ENCODE data around the gene LGR4. TPM values are rescaled to one million over a fixed set of nuclear protein-coding genes. Genes with fewer than 3 reads are reported as not detected.
A peak's percentile ranks its signal among the peaks of the same experiment; 100 is the strongest.

LGR4 gene
- total and polyA plus RNA-seq, 9 of the 15 experiments (the other 6 are each of a cell fraction or from before 2014, with no cell fraction given) = 0.94 to 10.1 (median 5.8) TPM

DNA sequence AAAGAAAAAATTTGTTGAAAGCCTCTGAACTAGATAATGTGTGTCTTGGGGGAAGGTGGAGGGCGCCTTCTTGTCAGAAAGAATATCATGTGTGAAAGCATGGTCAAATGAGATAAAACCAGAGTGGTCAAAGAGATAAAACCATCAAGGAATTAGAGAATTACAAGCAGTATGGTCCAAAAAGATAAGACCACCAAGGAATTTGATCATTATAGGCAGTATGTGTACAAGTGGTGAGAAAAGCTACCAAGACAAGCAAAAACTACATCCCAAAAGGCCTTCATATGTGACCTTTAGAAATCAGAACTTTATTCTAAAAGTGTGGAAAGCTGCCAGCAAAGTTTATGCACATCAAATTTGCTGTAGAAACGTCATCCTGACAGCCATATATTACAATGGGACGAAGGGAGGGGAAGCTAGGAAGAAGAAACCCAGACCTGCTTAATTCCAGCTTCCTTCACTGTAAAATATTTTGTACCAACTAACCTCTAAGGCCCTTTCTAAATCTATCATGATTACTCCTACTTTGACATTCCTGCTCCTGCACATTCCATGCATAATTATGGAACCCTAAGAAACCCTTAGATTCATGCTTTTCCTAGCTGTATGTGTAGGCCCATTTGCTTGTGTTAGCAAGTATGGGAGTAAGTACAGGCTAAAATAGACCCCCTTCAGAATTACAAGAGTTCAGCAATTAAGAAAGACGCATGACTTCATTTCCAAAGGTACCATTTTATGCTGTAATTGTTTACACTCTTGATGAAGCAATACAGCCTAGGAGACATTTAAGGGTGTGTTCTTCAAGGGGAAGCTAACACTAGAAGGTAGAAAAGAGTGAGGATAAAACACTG, 51.6 kb downstream of the LGR4 start (continued):
- TF ChIP-seq SRSF1 (IDR thresholded peaks at IDR 0.05; ENCODE audit: low read depth, low read length) (no peak), MCM5 (IDR thresholded peaks at IDR 0.05; ENCODE audit: low read depth) (no peak), ILK (tag; IDR thresholded peaks at IDR 0.05; ENCODE audit: borderline replicate concordance, low read depth) (no peak), DNMT1 (IDR thresholded peaks at IDR 0.05) (no peak), CC2D1A (IDR thresholded peaks at IDR 0.05) (peak; percentile 95), ZKSCAN3 (CRISPR knock-in tag; IDR thresholded peaks at IDR 0.05) (no peak), KLF13 (tag; IDR thresholded peaks at IDR 0.05; ENCODE audit: borderline replicate concordance, low read depth) (no peak), ZNF197 (CRISPR knock-in tag; IDR thresholded peaks at IDR 0.05; ENCODE audit: low read depth) (peak; percentile 81; the same call in 1 of the 2 replicates), KAT8 (IDR thresholded peaks at IDR 0.05; ENCODE audit: low read depth) (no peak), XRCC3 (IDR thresholded peaks at IDR 0.05) (no peak), OTX1 (CRISPR knock-in tag; IDR thresholded peaks at IDR 0.05) (0 out of 2 replicates have a peak, but pooled peaks have one; percentile 43), CEBPB (tag; IDR thresholded peaks at IDR 0.05) (peak; percentile 94), ZNF507 (tag; conservative IDR thresholded peaks at IDR 0.05) (no peak), ZFX (CRISPR knock-in tag; IDR thresholded peaks at IDR 0.05) (no peak), BCL6 (CRISPR knock-in tag; IDR thresholded peaks at IDR 0.05) (no peak), ZNF124 (CRISPR knock-in tag; IDR thresholded peaks at IDR 0.05) (no peak), CBFA2T2 (conservative IDR thresholded peaks at IDR 0.05) (peak; percentile 99), FIP1L1 (IDR thresholded peaks at IDR 0.05; ENCODE audit: low read depth, low read length, poor library complexity, severe bottlenecking) (no peak), USF1 (CRISPR knock-in tag; IDR thresholded peaks at IDR 0.05) (no peak), PHF20 (IDR thresholded peaks at IDR 0.05; ENCODE audit: partially characterized antibody) (no peak), NFRKB (IDR thresholded peaks at IDR 0.05; ENCODE audit: low read depth) (no peak; the same call in 1 of the 2 replicates), ZKSCAN8 (CRISPR knock-in tag; IDR thresholded peaks at IDR 0.05) (no peak), THAP7 (CRISPR knock-in tag; IDR thresholded peaks at IDR 0.05) (no peak), ZSCAN32 (CRISPR knock-in tag; IDR thresholded peaks at IDR 0.05) (no peak), ZNF431 (CRISPR knock-in tag; IDR thresholded peaks at IDR 0.05) (no peak)
- TF ChIP-seq, protein P1, sequence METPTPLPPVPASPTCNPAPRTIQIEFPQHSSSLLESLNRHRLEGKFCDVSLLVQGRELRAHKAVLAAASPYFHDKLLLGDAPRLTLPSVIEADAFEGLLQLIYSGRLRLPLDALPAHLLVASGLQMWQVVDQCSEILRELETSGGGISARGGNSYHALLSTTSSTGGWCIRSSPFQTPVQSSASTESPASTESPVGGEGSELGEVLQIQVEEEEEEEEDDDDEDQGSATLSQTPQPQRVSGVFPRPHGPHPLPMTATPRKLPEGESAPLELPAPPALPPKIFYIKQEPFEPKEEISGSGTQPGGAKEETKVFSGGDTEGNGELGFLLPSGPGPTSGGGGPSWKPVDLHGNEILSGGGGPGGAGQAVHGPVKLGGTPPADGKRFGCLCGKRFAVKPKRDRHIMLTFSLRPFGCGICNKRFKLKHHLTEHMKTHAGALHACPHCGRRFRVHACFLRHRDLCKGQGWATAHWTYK (CRISPR knock-in tag; IDR thresholded peaks at IDR 0.05) = peak; percentile 57; the same call in 1 of the 2 replicates
